Measurements from ENCODE around the gene B4GALT3.

DNA sequence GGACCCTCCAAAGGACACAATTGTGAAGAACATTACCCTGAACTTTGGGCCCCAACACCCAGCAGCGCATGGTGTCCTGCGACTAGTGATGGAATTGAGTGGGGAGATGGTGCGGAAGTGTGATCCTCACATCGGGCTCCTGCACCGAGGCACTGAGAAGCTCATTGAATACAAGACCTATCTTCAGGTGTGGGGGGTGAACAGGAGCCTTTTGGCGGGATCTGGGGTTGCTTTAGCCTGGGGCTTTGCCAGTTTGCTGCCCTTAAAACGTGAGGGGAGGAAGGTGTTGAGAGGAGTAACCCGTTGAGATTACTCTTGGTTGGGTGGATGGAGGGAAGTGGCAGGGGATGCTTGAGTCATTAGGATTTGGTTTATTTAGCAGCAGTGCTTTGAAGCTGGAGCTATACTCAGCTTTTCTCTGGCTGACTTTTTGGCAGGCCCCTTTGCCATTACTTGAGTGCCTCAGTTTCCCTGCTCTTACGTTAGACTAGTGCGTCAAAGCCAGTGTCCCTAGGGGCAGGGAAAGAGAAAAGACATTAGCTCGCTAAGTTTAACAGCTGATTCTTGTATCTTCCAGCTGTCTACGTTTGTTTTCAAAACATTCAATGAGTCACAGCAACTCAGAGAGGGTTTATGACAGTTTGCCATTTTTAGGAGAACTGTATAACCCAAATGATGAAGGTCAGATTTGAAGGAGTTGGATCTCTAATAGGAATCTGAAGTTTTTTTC lies 29.3 kb upstream of the B4GALT3 start:
- TF ChIP-seq EZH2phosphoT487 (IDR thresholded peaks at IDR 0.05) (no peak), EZH2 (IDR thresholded peaks at IDR 0.05) (no peak)
- TF ChIP-seq, protein P1, sequence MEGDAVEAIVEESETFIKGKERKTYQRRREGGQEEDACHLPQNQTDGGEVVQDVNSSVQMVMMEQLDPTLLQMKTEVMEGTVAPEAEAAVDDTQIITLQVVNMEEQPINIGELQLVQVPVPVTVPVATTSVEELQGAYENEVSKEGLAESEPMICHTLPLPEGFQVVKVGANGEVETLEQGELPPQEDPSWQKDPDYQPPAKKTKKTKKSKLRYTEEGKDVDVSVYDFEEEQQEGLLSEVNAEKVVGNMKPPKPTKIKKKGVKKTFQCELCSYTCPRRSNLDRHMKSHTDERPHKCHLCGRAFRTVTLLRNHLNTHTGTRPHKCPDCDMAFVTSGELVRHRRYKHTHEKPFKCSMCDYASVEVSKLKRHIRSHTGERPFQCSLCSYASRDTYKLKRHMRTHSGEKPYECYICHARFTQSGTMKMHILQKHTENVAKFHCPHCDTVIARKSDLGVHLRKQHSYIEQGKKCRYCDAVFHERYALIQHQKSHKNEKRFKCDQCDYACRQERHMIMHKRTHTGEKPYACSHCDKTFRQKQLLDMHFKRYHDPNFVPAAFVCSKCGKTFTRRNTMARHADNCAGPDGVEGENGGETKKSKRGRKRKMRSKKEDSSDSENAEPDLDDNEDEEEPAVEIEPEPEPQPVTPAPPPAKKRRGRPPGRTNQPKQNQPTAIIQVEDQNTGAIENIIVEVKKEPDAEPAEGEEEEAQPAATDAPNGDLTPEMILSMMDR (IDR thresholded peaks at IDR 0.05), result no peak

Data from neural progenitor cell (in vitro differentiated cells).